ENCODE data around the gene GPR18. TPM values are rescaled to one million over a fixed set of nuclear protein-coding genes. Genes with fewer than 3 reads are reported as not detected.

The GPR18 gene
- total and polyA plus RNA-seq, 3 experiments from 2014 or later: 15.2 to 32.4 (median 16.2) TPM

DNA sequence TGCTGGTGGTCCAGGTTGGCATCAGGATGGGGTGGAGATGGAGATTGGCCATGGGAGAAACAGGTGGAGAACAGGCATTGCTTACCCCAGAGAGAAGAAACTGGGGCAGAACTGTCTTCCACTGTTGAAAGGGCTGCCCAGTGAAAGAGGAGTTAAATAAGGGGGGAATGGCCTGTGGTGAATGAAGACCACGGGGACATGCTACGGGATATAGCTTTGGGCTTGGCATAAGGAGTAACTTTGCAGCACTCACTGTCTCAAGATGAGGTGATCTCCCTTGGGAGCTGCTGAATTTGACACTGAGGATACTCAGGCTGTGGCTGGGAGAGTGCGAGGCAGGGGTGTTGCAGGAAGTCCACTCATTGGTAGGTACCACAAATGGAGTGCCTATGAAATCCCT, 10.6 kb upstream of the GPR18 start:
- peaks cover 0 to 35% (median 7%) of the 10 kb centered on the region in 3 donors for H3K36me3 Mint-ChIP-seq
- H3K9me3 Mint-ChIP-seq: peaks cover 0 to 2% (median 2%) of the 10 kb centered on the region in 5 donors
- peaks cover 65 to 74% (median 72%) of the 10 kb centered on the region in 3 donors for H3K4me1 Mint-ChIP-seq
- ChIA-PET CTCF (interaction anchor here (0.7 to 15.1 kb wide), 38 partner anchors 8 to 324 kb away, joined by 3 to 276 read pairs (median 10); partner anchors contain the start of genes GPR18, GPR183, TM9SF2 and UBAC2), POLR2A (interaction anchor here (0.7 to 2.9 kb wide), 5 partner anchors 39 to 167 kb away, joined by 3 to 12 read pairs (median 3); partner anchors contain the start of gene UBAC2)
- Histone ChIP-seq H3K4me3 (ENCODE audit: low read length) (no peak overlapping the region), H3K27ac (ENCODE audit: low read depth, low read length) (no peak overlapping the region), H3K27me3 (ENCODE audit: insufficient read depth, low read length, poor library complexity, severe bottlenecking) (no peaks in the 10 kb centered on the region), H3K4me1 (ENCODE audit: insufficient read depth, low read length) (peaks cover 57% of the 10 kb centered on the region), H3K36me3 (ENCODE audit: insufficient read depth, low read length) (no peaks in the 10 kb centered on the region), H3K9me3 (ENCODE audit: low read length) (no peaks in the 10 kb centered on the region)
- no peaks in the 10 kb centered on the region for H3K27me3 Mint-ChIP-seq
- H3K4me3 Mint-ChIP-seq: no peak overlapping the region
- no peak for DNase-seq
- H3K27ac Mint-ChIP-seq: peak overlapping the region in 7 of 8 donors; percentile 29 to 82 (median 50)

DNA sequence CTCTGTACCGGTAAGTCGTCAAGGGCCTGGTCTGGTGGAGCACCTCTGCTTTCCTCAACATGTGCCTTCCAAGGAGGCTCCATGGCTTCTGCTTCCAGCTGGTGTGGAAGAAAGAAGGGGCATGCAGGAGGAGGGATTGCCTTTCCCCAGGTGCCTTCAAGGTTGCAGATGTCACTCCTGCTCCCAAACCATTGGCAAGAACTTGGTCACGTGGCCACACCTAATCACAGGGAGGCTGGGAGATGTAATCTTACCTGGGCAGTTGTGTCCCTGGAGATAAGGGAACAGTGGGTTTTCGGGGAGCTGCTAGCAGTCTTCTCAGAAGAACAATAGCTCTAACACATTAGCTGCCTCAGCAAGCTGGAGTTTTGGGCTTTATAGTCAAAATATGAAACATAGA, 9.7 kb upstream of the GPR18 start:
- Histone ChIP-seq H3K4me1 (ENCODE audit: insufficient read depth, low read length) (peaks cover 57% of the 10 kb centered on the region), H3K36me3 (ENCODE audit: insufficient read depth, low read length) (no peaks in the 10 kb centered on the region), H3K4me3 (ENCODE audit: low read length) (no peak overlapping the region), H3K27ac (ENCODE audit: low read depth, low read length) (no peak overlapping the region), H3K9me3 (ENCODE audit: low read length) (no peaks in the 10 kb centered on the region), H3K27me3 (ENCODE audit: insufficient read depth, low read length, poor library complexity, severe bottlenecking) (no peaks in the 10 kb centered on the region)
- Mint-ChIP-seq H3K4me1 (peaks cover 66 to 74% (median 72%) of the 10 kb centered on the region in 3 donors), H3K4me3 (no peak overlapping the region), H3K9me3 (peaks cover 0 to 2% (median 2%) of the 10 kb centered on the region in 5 donors), H3K36me3 (peaks cover 0 to 36% (median 7%) of the 10 kb centered on the region in 3 donors), H3K27me3 (no peaks in the 10 kb centered on the region), H3K27ac (peak overlapping the region in 3 of 8 donors; percentile 17 to 58 (median 19))
- CTCF ChIA-PET: interaction anchor here (0.9 to 15.1 kb wide), 16 partner anchors 8 to 233 kb away, joined by 3 to 276 read pairs (median 18); partner anchors contain the start of genes GPR18, GPR183, TM9SF2 and UBAC2
- DNase-seq: no peak
- POLR2A ChIA-PET: interaction anchor here (0.6 kb wide), 1 partner anchor 16 kb away, joined by 3 read pairs; no protein-coding TSS in a partner anchor

DNA sequence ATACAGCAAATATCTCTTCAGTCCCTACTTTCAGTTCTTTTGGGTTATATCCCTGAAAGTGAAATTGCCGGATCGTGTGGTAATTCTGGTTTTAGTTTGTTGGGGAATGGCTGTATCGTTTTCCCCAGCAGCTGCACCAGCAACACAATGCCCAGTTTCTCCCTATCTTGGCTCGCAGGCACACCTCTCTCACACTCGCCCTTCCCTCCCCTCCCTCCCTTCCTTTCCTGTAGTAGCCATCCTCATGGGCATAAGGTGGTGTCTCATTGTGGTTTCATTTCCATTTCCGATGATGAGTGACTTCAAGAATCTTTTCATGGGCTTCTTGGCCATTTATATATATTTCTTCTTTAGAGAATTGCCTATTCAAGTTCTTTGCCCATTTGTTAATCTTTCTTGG, 8.6 kb upstream of the GPR18 start:
- ChIA-PET POLR2A (interaction anchor here (1.0 kb wide), 1 partner anchor 94 kb away, joined by 3 read pairs; no protein-coding TSS in a partner anchor), CTCF (interaction anchor here (0.8 to 15.1 kb wide), 26 partner anchors 13 to 174 kb away, joined by 3 to 276 read pairs (median 6); partner anchors contain the start of gene UBAC2)
- Mint-ChIP-seq H3K27ac (peak overlapping the region in 3 of 8 donors; percentile 17 to 82 (median 30)), H3K9me3 (no peaks in the 10 kb centered on the region), H3K4me1 (peaks cover 61 to 71% (median 64%) of the 10 kb centered on the region in 3 donors), H3K27me3 (no peaks in the 10 kb centered on the region), H3K36me3 (peaks cover 0 to 31% (median 6%) of the 10 kb centered on the region in 3 donors), H3K4me3 (no peak overlapping the region)
- H3K4me1 ChIP-seq (ENCODE audit: insufficient read depth, low read length): peaks cover 48% of the 10 kb centered on the region
- H3K9me3 ChIP-seq (ENCODE audit: low read length): no peaks in the 10 kb centered on the region
- no peak overlapping the region for H3K27ac ChIP-seq (ENCODE audit: low read depth, low read length)
- DNase-seq: no peak
- no peaks in the 10 kb centered on the region for H3K27me3 ChIP-seq (ENCODE audit: insufficient read depth, low read length, poor library complexity, severe bottlenecking)
- H3K4me3 ChIP-seq (ENCODE audit: low read length): no peak overlapping the region
- no peaks in the 10 kb centered on the region for H3K36me3 ChIP-seq (ENCODE audit: insufficient read depth, low read length)

DNA sequence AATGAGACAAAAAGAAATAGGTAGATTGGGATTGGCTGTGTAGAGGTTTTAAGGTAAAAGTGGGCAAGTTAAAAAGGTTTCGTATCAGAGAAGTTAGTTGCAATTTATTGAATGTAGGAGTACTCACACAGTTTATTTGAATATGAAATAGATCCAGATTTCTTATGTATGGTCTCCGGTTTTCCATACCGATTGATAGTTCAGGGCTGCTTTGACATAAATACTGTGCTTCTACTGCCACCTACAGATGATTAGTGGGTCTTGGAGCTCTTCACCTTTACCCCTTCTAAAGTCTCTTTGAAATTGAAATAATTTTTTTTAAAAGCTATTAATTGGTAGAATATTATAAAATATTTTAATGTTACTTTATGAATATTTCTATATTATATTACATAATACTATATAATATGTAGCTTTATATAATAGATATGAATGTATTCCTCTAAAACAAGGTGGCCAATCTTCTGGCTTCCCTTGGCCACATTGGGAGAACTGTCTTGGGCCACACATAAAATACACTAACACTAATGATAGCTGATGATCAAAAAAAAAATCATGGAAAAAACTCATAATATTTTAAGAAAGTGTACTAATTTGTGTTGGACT, 7.7 kb upstream of the GPR18 start:
- Mint-ChIP-seq H3K27ac (peak overlapping the region; percentile 69 to 94 (median 90)), H3K27me3 (no peaks in the 10 kb centered on the region)

DNA sequence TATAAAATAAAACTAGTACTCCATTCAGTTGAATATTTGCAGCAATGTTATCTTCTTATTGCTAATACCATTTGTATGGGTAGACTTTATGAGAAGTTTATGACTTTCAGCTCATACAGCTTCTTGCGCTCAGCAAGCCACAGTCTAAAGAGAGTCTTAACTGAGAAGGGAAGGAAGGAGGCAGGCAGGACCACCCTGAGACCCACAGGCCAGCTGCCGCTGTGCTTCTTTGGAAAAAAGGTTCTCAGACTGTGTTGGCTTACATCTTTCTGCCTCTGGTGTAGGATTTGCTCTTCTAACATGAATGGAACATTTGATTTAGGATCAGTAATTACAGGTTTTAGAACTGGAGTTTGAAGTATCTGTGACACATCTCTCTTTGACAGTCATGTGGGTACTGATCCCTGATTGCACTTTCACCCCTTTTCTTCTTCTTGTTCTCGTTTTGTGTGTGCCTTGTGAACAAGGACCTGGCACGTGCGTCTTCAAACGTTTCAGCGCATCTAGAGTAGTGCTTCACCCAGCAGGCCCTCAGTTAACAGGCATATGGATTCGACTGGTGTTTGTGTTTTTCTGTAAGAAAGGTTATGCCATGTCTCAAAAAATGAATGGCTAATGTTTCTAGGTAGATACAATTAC, 7.1 kb upstream of the GPR18 start:
- Histone ChIP-seq H3K9me3 (ENCODE audit: low read length) (no peaks in the 10 kb centered on the region), H3K4me3 (ENCODE audit: low read length) (no peak overlapping the region), H3K4me1 (ENCODE audit: insufficient read depth, low read length) (peaks cover 46% of the 10 kb centered on the region), H3K27ac (ENCODE audit: low read depth, low read length) (no peak overlapping the region), H3K27me3 (ENCODE audit: insufficient read depth, low read length, poor library complexity, severe bottlenecking) (no peaks in the 10 kb centered on the region), H3K36me3 (ENCODE audit: insufficient read depth, low read length) (no peaks in the 10 kb centered on the region)
- CTCF ChIA-PET: interaction anchor here (0.8 to 15.1 kb wide), 33 partner anchors 9 to 235 kb away, joined by 3 to 276 read pairs (median 4); partner anchors contain the start of gene UBAC2
- Mint-ChIP-seq H3K4me1 (peaks cover 56 to 70% (median 61%) of the 10 kb centered on the region in 3 donors), H3K27me3 (no peaks in the 10 kb centered on the region), H3K9me3 (no peaks in the 10 kb centered on the region), H3K4me3 (peak overlapping the region; percentile 3 to 59 (median 25)), H3K36me3 (peaks cover 0 to 41% (median 6%) of the 10 kb centered on the region in 3 donors), H3K27ac (peak overlapping the region; percentile 69 to 94 (median 90))
- no peak for DNase-seq
- POLR2A ChIA-PET: interaction anchor here (0.8 to 1.8 kb wide), 7 partner anchors 9 to 172 kb away, joined by 3 to 14 read pairs (median 5); partner anchors contain the start of gene UBAC2

More for the DNA sequence above, 7.7 kb upstream of the GPR18 start:
- peaks cover 46% of the 10 kb centered on the region for H3K4me1 ChIP-seq (ENCODE audit: insufficient read depth, low read length)
- no peaks in the 10 kb centered on the region for H3K27me3 ChIP-seq (ENCODE audit: insufficient read depth, low read length, poor library complexity, severe bottlenecking)
- Mint-ChIP-seq H3K4me1 (peaks cover 58 to 70% (median 62%) of the 10 kb centered on the region in 3 donors), H3K9me3 (no peaks in the 10 kb centered on the region), H3K36me3 (peaks cover 0 to 39% (median 6%) of the 10 kb centered on the region in 3 donors), H3K4me3 (peak overlapping the region in 6 of 7 donors; percentile 3 to 59 (median 20))
- no peak overlapping the region for H3K4me3 ChIP-seq (ENCODE audit: low read length)
- peak in 2 of 5 donors; percentile 63 to 66 for DNase-seq
- no peaks in the 10 kb centered on the region for H3K36me3 ChIP-seq (ENCODE audit: insufficient read depth, low read length)
- ChIA-PET POLR2A (interaction anchor here (0.5 to 1.5 kb wide), 7 partner anchors 8 to 171 kb away, joined by 3 to 10 read pairs (median 5); partner anchors contain the start of gene UBAC2), CTCF (interaction anchor here (0.6 to 15.1 kb wide), 46 partner anchors 9 to 352 kb away, joined by 3 to 276 read pairs (median 5); partner anchors contain the start of gene UBAC2)
- no peak overlapping the region for H3K27ac ChIP-seq (ENCODE audit: low read depth, low read length)
- no peaks in the 10 kb centered on the region for H3K9me3 ChIP-seq (ENCODE audit: low read length)

DNA sequence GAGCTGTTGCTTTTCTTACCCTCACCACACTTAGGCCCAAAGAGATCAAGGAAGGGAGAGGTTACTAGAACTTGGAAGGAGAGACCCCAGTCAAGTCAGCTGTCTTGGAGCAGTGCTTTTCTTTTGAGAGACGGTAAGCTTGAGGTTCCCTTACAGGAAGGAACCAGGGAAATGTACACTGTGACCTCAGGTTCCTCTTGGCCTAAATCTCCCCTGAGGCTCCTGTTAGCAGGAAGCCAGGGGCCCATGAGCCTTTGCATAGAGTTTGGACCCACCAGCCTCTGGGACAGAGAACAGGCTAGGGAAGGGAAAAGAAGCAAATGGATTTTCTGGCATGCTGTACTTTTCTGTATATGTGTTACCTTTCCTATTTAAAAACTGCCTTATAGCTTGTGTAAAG, 5.9 kb upstream of the GPR18 start:
- peak overlapping the region; percentile 34 to 96 (median 86) for H3K27ac Mint-ChIP-seq
- peaks cover 61 to 73% (median 65%) of the 10 kb centered on the region in 3 donors for H3K4me1 Mint-ChIP-seq
- DNase-seq: no peak
- Histone ChIP-seq H3K9me3 (ENCODE audit: low read length) (no peaks in the 10 kb centered on the region), H3K36me3 (ENCODE audit: insufficient read depth, low read length) (no peaks in the 10 kb centered on the region), H3K4me3 (ENCODE audit: low read length) (no peak overlapping the region), H3K27ac (ENCODE audit: low read depth, low read length) (no peak overlapping the region), H3K27me3 (ENCODE audit: insufficient read depth, low read length, poor library complexity, severe bottlenecking) (no peaks in the 10 kb centered on the region), H3K4me1 (ENCODE audit: insufficient read depth, low read length) (peaks cover 52% of the 10 kb centered on the region)
- CTCF ChIA-PET: interaction anchor here (0.7 to 15.1 kb wide), 12 partner anchors 8 to 395 kb away, joined by 3 to 276 read pairs (median 3); partner anchors contain the start of gene UBAC2
- POLR2A ChIA-PET: interaction anchor here (0.6 to 1.8 kb wide), 5 partner anchors 41 to 95 kb away, joined by 3 to 14 read pairs (median 5); partner anchors contain the start of gene UBAC2
- H3K27me3 Mint-ChIP-seq: no peaks in the 10 kb centered on the region
- H3K36me3 Mint-ChIP-seq: peaks cover 0 to 42% (median 11%) of the 10 kb centered on the region in 3 donors
- peak overlapping the region in 6 of 7 donors; percentile 5 to 52 (median 26) for H3K4me3 Mint-ChIP-seq
- H3K9me3 Mint-ChIP-seq: no peaks in the 10 kb centered on the region

DNA sequence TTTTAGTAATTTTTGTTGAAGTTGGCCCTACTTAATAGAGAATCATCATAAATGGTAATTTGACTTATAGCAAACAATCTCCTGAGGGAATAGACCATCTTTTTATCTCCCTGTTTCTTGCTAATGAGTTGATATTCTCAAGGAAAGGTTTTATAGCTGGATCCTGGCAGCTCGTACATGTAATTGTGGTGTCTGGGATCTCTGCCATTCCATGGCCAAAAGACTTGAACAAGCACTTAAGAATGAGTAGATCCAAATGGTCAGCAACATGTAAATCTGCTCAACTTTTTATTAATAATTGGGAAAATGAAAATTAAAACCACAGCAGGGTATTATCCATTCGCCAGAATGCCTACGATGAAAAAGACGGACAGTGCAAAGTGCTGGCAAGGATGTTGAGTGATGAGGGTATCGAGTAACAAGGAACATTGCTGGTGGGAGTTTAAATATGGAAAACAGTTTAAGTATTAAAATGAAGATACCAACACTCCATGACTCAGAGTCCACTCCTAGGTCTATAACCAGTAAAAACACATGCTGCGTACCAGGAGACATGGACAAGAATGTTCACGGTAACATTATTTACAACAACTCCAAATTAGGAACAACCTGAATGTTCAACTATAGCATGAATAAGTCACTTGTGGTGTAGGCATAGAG, 5.1 kb upstream of the GPR18 start:
- no peak for DNase-seq
- peak overlapping the region in 7 of 8 donors; percentile 34 to 93 (median 82) for H3K27ac Mint-ChIP-seq
- ChIA-PET CTCF (interaction anchor here (0.8 to 15.1 kb wide), 7 partner anchors 9 to 394 kb away, joined by 3 to 276 read pairs (median 4); partner anchors contain the start of gene UBAC2), POLR2A (interaction anchor here (1.8 kb wide), 1 partner anchor 63 kb away, joined by 14 read pairs; the partner anchor contains the start of gene UBAC2)
- Histone ChIP-seq H3K9me3 (ENCODE audit: low read length) (no peaks in the 10 kb centered on the region), H3K36me3 (ENCODE audit: insufficient read depth, low read length) (no peaks in the 10 kb centered on the region), H3K27me3 (ENCODE audit: insufficient read depth, low read length, poor library complexity, severe bottlenecking) (no peaks in the 10 kb centered on the region), H3K4me3 (ENCODE audit: low read length) (no peak overlapping the region), H3K4me1 (ENCODE audit: insufficient read depth, low read length) (peaks cover 57% of the 10 kb centered on the region), H3K27ac (ENCODE audit: low read depth, low read length) (no peak overlapping the region)
- peaks cover 65 to 76% (median 68%) of the 10 kb centered on the region in 3 donors for H3K4me1 Mint-ChIP-seq
- peak overlapping the region in 2 of 7 donors; percentile 5 to 28 for H3K4me3 Mint-ChIP-seq
- peaks cover 0 to 37% (median 9%) of the 10 kb centered on the region in 3 donors for H3K36me3 Mint-ChIP-seq
- H3K27me3 Mint-ChIP-seq: no peaks in the 10 kb centered on the region
- H3K9me3 Mint-ChIP-seq: no peaks in the 10 kb centered on the region
